K562 (cell line): ENCODE results near the gene SORCS1.

Source experiments
- CCAR2 ChIP-seq: fragments of 200-400 bp; formaldehyde crosslinking; IDR thresholded peaks from 2 replicates; pipeline ENCODE4 v1.6.1; 2017; ENCODE audit warnings: mild to moderate bottlenecking, low read depth, low read length
- CREB1 ChIP-seq, 2 experiments: sonication (generic) in 1 of 2; formaldehyde crosslinking in 1 of 2; IDR thresholded peaks; 2 replicates each; pipeline versions ENCODE4 v1.6.1 to v1.8.0; 2012 to 2022; ENCODE audit warnings: inconsistent platforms in 1 of 2, mild to moderate bottlenecking in 1 of 2, missing genetic modification reagents in 1 of 2, moderate library complexity in 1 of 2
- EZH2 ChIP-seq: IDR thresholded peaks from 2 replicates; pipeline ENCODE4 v1.6.1; 2012; ENCODE audit warnings: low read depth, mild to moderate bottlenecking, inconsistent platforms, low read length, borderline replicate concordance
- PURB ChIP-seq: sonication (generic); formaldehyde crosslinking; IDR thresholded peaks from 2 replicates; pipeline ENCODE4 v1.9.0; 2021; ENCODE audit warnings: low read depth, mild to moderate bottlenecking, missing genetic modification reagents
- RAD21 ChIP-seq, 2 experiments: fragments of 250-450 bp in 1 of 2; fragments of 450-650 bp in 1 of 2; sonication (Bioruptor Pico) in 1 of 2; formaldehyde crosslinking in 1 of 2; IDR thresholded peaks in 1 of 2; conservative IDR thresholded peaks in 1 of 2; 2 replicates each; pipeline versions ENCODE4 v1.4.0 to v1.8.0; 2020 to 2022; ENCODE audit warnings: mild to moderate bottlenecking in 2 of 2, moderate library complexity in 1 of 2
- SMC3 ChIP-seq: conservative IDR thresholded peaks from 2 replicates; pipeline ENCODE4 v1.6.1; 2011; ENCODE audit warnings: low read depth, low read length, improper control_type of control experiment; ENCODE audit not compliant: insufficient read depth
- SP1 ChIP-seq: sonication (generic); formaldehyde crosslinking; IDR thresholded peaks from 2 replicates; pipeline ENCODE4 v1.8.1; 2022; ENCODE audit warnings: mild to moderate bottlenecking, missing genetic modification reagents
- TAF1 ChIP-seq: IDR thresholded peaks from 2 replicates; pipeline ENCODE4 v1.6.1; 2011; ENCODE audit warnings: mild to moderate bottlenecking, low read length, moderate library complexity; ENCODE audit not compliant: insufficient read depth, control insufficient read depth, severe bottlenecking; ENCODE audit errors: extremely low read depth
- TSC22D4 ChIP-seq: fragments of 450-650 bp; IDR thresholded peaks from 2 replicates; pipeline ENCODE4 v1.6.1; 2016; ENCODE audit warnings: missing genetic modification characterization, missing biosample characterization, control low read depth
- ZSCAN32 ChIP-seq: fragments of 450-650 bp; formaldehyde crosslinking; IDR thresholded peaks from 2 replicates; pipeline ENCODE4 v1.4.0; 2020; ENCODE audit warnings: mild to moderate bottlenecking, moderate library complexity
- TF ChIP-seq, protein P1 (sequence below), 3 experiments: IDR thresholded peaks in 2 of 3; conservative IDR thresholded peaks in 1 of 3; 2 replicates each; pipeline ENCODE4 v1.5.1; 2011 to 2012; ENCODE audit warnings: low read length in 3 of 3, mild to moderate bottlenecking in 3 of 3, control low read depth in 2 of 3, improper control_type of control experiment in 1 of 3, inconsistent platforms in 1 of 3, low read depth in 1 of 3, mixed read lengths in 1 of 3, moderate library complexity in 1 of 3; ENCODE audit not compliant: insufficient read depth in 2 of 3
- TF ChIP-seq, protein P2 (sequence below): sonication (generic); formaldehyde crosslinking; IDR thresholded peaks from 2 replicates; pipeline ENCODE4 v1.8.1; 2023; ENCODE audit warnings: mild to moderate bottlenecking, missing genetic modification reagents
- TF ChIP-seq, protein P3 (sequence below): sonication (generic); formaldehyde crosslinking; IDR thresholded peaks from 2 replicates; pipeline ENCODE4 v1.8.0; 2022; ENCODE audit warnings: mild to moderate bottlenecking, missing genetic modification reagents
- TF ChIP-seq, protein P4 (sequence below): fragments of 450-650 bp; IDR thresholded peaks from 2 replicates; pipeline ENCODE4 v1.6.1; 2017; ENCODE audit warnings: antibody characterized with exemption, mild to moderate bottlenecking

DNA sequence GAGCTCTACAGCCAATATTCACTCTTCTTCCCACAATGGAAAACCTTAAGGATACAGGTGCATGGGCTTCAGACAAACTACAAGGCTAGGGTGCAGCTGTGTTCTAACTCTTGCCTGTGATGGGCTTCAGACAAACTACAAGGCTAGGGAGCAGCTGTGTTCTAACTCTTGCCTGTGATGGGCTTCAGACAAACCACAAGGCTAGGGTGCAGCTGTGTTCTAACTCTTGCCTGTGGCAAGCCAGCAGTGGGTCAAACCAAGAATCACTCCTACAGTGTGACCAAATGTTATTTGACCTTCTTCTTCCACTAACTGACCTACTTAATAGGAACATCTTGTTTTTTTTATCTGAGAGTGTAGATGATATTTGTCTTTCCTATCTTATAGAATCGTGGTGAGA is 7.4 kb downstream of the SORCS1 start:
- no peak for TF ChIP-seq RAD21 (CRISPR knock-in tag; conservative IDR thresholded peaks at IDR 0.05 in 1 of 2, IDR thresholded peaks at IDR 0.05 in 1 of 2)
- TF ChIP-seq, protein P1, sequence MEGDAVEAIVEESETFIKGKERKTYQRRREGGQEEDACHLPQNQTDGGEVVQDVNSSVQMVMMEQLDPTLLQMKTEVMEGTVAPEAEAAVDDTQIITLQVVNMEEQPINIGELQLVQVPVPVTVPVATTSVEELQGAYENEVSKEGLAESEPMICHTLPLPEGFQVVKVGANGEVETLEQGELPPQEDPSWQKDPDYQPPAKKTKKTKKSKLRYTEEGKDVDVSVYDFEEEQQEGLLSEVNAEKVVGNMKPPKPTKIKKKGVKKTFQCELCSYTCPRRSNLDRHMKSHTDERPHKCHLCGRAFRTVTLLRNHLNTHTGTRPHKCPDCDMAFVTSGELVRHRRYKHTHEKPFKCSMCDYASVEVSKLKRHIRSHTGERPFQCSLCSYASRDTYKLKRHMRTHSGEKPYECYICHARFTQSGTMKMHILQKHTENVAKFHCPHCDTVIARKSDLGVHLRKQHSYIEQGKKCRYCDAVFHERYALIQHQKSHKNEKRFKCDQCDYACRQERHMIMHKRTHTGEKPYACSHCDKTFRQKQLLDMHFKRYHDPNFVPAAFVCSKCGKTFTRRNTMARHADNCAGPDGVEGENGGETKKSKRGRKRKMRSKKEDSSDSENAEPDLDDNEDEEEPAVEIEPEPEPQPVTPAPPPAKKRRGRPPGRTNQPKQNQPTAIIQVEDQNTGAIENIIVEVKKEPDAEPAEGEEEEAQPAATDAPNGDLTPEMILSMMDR (IDR thresholded peaks at IDR 0.05 in 2 of 3, conservative IDR thresholded peaks at IDR 0.05 in 1 of 3; ENCODE audit: insufficient read depth in 2 of 3, low read depth in 1 of 3, low read length in 3 of 3), result no peak
- TF ChIP-seq ZSCAN32 (CRISPR knock-in tag), result no peak
- no peak for TF ChIP-seq TSC22D4 (tag)
- TF ChIP-seq, protein P2, sequence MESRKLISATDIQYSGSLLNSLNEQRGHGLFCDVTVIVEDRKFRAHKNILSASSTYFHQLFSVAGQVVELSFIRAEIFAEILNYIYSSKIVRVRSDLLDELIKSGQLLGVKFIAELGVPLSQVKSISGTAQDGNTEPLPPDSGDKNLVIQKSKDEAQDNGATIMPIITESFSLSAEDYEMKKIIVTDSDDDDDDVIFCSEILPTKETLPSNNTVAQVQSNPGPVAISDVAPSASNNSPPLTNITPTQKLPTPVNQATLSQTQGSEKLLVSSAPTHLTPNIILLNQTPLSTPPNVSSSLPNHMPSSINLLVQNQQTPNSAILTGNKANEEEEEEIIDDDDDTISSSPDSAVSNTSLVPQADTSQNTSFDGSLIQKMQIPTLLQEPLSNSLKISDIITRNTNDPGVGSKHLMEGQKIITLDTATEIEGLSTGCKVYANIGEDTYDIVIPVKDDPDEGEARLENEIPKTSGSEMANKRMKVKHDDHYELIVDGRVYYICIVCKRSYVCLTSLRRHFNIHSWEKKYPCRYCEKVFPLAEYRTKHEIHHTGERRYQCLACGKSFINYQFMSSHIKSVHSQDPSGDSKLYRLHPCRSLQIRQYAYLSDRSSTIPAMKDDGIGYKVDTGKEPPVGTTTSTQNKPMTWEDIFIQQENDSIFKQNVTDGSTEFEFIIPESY, result no peak
- TF ChIP-seq CREB1 (IDR thresholded peaks at IDR 0.05), result no peak
- TF ChIP-seq CREB1 (CRISPR knock-in tag; IDR thresholded peaks at IDR 0.05), result no peak
- TF ChIP-seq, protein P3, sequence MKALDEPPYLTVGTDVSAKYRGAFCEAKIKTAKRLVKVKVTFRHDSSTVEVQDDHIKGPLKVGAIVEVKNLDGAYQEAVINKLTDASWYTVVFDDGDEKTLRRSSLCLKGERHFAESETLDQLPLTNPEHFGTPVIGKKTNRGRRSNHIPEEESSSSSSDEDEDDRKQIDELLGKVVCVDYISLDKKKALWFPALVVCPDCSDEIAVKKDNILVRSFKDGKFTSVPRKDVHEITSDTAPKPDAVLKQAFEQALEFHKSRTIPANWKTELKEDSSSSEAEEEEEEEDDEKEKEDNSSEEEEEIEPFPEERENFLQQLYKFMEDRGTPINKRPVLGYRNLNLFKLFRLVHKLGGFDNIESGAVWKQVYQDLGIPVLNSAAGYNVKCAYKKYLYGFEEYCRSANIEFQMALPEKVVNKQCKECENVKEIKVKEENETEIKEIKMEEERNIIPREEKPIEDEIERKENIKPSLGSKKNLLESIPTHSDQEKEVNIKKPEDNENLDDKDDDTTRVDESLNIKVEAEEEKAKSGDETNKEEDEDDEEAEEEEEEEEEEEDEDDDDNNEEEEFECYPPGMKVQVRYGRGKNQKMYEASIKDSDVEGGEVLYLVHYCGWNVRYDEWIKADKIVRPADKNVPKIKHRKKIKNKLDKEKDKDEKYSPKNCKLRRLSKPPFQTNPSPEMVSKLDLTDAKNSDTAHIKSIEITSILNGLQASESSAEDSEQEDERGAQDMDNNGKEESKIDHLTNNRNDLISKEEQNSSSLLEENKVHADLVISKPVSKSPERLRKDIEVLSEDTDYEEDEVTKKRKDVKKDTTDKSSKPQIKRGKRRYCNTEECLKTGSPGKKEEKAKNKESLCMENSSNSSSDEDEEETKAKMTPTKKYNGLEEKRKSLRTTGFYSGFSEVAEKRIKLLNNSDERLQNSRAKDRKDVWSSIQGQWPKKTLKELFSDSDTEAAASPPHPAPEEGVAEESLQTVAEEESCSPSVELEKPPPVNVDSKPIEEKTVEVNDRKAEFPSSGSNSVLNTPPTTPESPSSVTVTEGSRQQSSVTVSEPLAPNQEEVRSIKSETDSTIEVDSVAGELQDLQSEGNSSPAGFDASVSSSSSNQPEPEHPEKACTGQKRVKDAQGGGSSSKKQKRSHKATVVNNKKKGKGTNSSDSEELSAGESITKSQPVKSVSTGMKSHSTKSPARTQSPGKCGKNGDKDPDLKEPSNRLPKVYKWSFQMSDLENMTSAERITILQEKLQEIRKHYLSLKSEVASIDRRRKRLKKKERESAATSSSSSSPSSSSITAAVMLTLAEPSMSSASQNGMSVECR (CRISPR knock-in tag), result no peak
- no peak for TF ChIP-seq SMC3
- no peak for TF ChIP-seq CCAR2
- TF ChIP-seq SP1 (CRISPR knock-in tag), result no peak
- no peak for TF ChIP-seq EZH2
- no peak for TF ChIP-seq PURB (CRISPR knock-in tag)
- no peak for TF ChIP-seq TAF1
- TF ChIP-seq, protein P4, sequence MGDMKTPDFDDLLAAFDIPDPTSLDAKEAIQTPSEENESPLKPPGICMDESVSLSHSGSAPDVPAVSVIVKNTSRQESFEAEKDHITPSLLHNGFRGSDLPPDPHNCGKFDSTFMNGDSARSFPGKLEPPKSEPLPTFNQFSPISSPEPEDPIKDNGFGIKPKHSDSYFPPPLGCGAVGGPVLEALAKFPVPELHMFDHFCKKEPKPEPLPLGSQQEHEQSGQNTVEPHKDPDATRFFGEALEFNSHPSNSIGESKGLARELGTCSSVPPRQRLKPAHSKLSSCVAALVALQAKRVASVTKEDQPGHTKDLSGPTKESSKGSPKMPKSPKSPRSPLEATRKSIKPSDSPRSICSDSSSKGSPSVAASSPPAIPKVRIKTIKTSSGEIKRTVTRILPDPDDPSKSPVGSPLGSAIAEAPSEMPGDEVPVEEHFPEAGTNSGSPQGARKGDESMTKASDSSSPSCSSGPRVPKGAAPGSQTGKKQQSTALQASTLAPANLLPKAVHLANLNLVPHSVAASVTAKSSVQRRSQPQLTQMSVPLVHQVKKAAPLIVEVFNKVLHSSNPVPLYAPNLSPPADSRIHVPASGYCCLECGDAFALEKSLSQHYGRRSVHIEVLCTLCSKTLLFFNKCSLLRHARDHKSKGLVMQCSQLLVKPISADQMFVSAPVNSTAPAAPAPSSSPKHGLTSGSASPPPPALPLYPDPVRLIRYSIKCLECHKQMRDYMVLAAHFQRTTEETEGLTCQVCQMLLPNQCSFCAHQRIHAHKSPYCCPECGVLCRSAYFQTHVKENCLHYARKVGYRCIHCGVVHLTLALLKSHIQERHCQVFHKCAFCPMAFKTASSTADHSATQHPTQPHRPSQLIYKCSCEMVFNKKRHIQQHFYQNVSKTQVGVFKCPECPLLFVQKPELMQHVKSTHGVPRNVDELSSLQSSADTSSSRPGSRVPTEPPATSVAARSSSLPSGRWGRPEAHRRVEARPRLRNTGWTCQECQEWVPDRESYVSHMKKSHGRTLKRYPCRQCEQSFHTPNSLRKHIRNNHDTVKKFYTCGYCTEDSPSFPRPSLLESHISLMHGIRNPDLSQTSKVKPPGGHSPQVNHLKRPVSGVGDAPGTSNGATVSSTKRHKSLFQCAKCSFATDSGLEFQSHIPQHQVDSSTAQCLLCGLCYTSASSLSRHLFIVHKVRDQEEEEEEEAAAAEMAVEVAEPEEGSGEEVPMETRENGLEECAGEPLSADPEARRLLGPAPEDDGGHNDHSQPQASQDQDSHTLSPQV, result no peak
